ENCODE data around the gene CKMT2. TPM values are rescaled to one million over a fixed set of nuclear protein-coding genes. Genes with fewer than 3 reads are reported as not detected.
A peak's percentile ranks its signal among the peaks of the same experiment; 100 is the strongest.
"Not testable (repeated sequence)": the region's sequence is repeated elsewhere in the genome, so short reads cannot be mapped to it uniquely, and the experiment has no call there.

The CKMT2 gene
- total RNA-seq, 2 donors from 2014 or later, result not detected

GRCh38 chr5:81249240-81249639, 16.1 kb downstream of the CKMT2 start:
- Mint-ChIP-seq H3K4me3 (no peak overlapping the region), H3K9me3 (no peaks in the 10 kb centered on the region), H3K27ac (no peak overlapping the region), H3K4me1 (ENCODE audit: low read depth in 2 of 2) (no peaks in the 10 kb centered on the region), H3K36me3 (no peaks in the 10 kb centered on the region), H3K27me3 (no peaks in the 10 kb centered on the region)
- no peak for ATAC-seq
- no peak for DNase-seq (ENCODE audit: low spot score)

DNA sequence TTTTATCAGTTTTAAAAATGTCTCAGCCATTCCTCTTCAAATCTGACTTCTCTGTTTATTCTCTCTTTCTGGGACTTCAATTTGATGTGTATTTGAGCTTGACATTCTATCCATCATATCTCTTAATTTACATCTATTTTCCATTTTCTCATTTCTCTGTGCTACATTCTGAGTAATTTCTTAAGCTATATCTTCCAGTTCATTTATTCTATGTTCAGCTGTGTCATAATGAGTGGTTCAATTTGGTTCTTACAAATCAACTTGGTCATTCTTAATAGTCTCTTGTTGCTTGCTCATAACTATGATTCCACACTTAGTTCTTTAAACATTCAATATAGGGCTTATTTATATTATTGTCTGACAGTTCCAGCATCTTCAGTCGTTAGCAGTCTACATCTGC, 16.9 kb downstream of the CKMT2 start:
- Mint-ChIP-seq H3K9me3 (no peaks in the 10 kb centered on the region), H3K36me3 (no peaks in the 10 kb centered on the region), H3K27me3 (no peaks in the 10 kb centered on the region), H3K4me1 (ENCODE audit: low read depth in 2 of 2) (no peaks in the 10 kb centered on the region), H3K4me3 (no peak overlapping the region), H3K27ac (no peak overlapping the region)
- no peak for DNase-seq (ENCODE audit: low spot score)
- no peak for ATAC-seq

DNA sequence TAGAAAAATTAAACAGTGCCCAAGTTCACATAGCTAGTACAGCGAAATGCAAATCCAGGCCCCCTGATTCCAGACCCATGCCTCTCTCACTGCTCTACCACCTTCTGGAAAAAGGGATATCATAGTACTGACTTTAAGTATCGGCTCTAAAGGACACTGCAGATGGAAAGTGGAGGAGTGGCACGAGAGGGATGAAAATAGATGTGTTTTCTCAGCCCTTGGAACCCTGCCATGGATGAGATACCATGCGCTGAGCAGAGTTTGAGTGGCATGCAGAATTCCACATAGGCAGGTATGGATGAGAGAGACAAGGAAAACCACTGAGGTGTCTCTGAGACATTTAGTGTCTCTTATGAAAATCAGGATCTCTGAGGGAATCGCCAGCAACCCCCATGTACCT, 18.8 kb downstream of the CKMT2 start:
- no peaks in the 10 kb centered on the region for H3K36me3 Mint-ChIP-seq
- H3K9me3 Mint-ChIP-seq, result no peaks in the 10 kb centered on the region
- H3K27me3 Mint-ChIP-seq, result no peaks in the 10 kb centered on the region
- H3K4me1 Mint-ChIP-seq (ENCODE audit: low read depth in 2 of 2), result no peaks in the 10 kb centered on the region
- ATAC-seq (no peak), DNase-seq (ENCODE audit: low spot score) (no peak)
- H3K4me3 Mint-ChIP-seq, result no peak overlapping the region
- no peak overlapping the region for H3K27ac Mint-ChIP-seq

- ATAC-seq, result no peak
- H3K27me3 Mint-ChIP-seq, result no peaks in the 10 kb centered on the region
- H3K9me3 Mint-ChIP-seq, result no peaks in the 10 kb centered on the region
- H3K27ac Mint-ChIP-seq, result no peak overlapping the region
- no peak overlapping the region for H3K4me3 Mint-ChIP-seq
- no peaks in the 10 kb centered on the region for H3K4me1 Mint-ChIP-seq (ENCODE audit: low read depth in 2 of 2)
- no peak for DNase-seq (ENCODE audit: low spot score)
- H3K36me3 Mint-ChIP-seq, result no peaks in the 10 kb centered on the region
These were observed 19.8 kb downstream of the CKMT2 start for GRCh38 chr5:81252904-81253303.

DNA sequence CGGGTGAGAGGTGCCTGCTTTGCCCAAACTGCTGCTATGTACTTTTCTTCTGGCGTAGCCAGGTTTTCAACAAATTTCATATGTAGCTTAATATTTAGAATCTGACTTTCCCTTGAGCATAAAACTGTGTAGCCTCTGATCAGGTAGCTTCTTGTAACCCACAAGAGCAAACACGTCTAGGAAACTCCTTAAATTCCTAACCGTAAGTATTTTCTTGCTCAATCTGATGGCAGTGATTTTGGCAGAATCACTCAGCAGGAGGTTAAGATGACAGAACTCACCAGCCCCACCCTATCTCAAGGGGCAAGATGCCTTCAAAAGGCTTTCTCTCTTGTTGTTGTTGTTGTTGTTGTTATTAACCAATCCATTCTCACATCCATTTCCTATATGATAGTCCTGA, 20.8 kb downstream of the CKMT2 start:
- Mint-ChIP-seq H3K27me3 (no peaks in the 10 kb centered on the region), H3K4me3 (no peak overlapping the region), H3K9me3 (no peaks in the 10 kb centered on the region), H3K27ac (no peak overlapping the region), H3K36me3 (no peaks in the 10 kb centered on the region), H3K4me1 (ENCODE audit: low read depth in 2 of 2) (no peaks in the 10 kb centered on the region)
- DNase-seq (ENCODE audit: low spot score), result no peak
- no peak for ATAC-seq

GRCh38 chr5:81254886-81255559, 21.9 kb downstream of the CKMT2 start:
- no peak for DNase-seq (ENCODE audit: low spot score)
- H3K4me1 Mint-ChIP-seq (ENCODE audit: low read depth in 2 of 2), result no peaks in the 10 kb centered on the region

DNA sequence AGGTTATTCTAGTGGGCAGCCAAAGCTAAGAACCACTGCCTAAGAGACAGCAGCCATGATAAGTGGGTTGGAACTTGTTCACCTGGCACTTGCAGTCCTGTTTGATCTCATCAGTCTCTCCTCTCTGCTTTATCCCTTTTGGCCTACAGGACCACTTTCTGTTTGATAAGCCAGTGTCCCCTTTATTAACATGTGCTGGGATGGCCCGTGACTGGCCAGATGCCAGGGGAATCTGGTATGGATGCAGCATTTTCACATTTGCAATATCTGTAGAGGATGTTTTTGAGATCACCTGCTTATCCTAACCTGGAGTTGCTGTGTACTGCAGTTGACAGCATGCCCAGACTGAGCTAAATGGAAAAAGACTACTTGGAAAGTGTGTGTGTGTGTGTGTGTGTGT, 23.6 kb downstream of the CKMT2 start:
- ATAC-seq (no peak), DNase-seq (ENCODE audit: low spot score) (no peak)
- Mint-ChIP-seq H3K4me3 (no peak overlapping the region), H3K36me3 (peaks cover 20% of the 10 kb centered on the region), H3K4me1 (ENCODE audit: low read depth in 2 of 2) (no peaks in the 10 kb centered on the region), H3K27ac (no peak overlapping the region), H3K27me3 (no peaks in the 10 kb centered on the region), H3K9me3 (peaks cover 13% of the 10 kb centered on the region)

More at GRCh38 chr5:81254886-81255559, 21.9 kb downstream of the CKMT2 start:
- Mint-ChIP-seq H3K9me3 (peaks cover 4% of the 10 kb centered on the region), H3K27ac (no peak overlapping the region), H3K36me3 (peaks cover 6% of the 10 kb centered on the region), H3K4me3 (no peak overlapping the region), H3K27me3 (no peaks in the 10 kb centered on the region)
- ATAC-seq, result peak in 1 of 2 donors; percentile 45

DNA sequence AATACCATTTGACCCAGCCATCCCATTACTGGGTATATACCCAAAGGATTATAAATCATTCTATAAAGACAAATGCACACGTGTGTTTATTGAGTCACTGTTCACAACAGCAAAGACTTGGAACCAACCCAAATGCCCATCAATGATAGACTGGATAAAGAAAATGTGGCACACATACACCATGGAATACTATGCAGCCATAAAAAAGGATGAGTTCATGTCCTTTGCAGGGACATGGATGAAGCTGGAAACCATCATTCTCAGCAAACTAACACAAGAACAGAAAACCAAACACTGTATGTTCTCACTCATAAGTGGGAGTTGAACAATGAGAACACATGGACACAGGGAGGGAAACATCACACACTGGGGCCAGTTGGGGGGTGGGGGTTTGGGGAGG, 29.7 kb downstream of the CKMT2 start:
- Mint-ChIP-seq H3K36me3 (peaks cover 29% of the 10 kb centered on the region), H3K9me3 (peaks cover 13% of the 10 kb centered on the region), H3K4me1 (ENCODE audit: low read depth in 2 of 2) (peaks cover 9 to 10% of the 10 kb centered on the region in 2 donors)
- H3K4me3 Mint-ChIP-seq; H3K27me3 Mint-ChIP-seq; H3K27ac Mint-ChIP-seq; ATAC-seq; DNase-seq (ENCODE audit: low spot score): not testable (repeated sequence)

GRCh38 chr5:81265101-81265500, 32.0 kb downstream of the CKMT2 start:
- Mint-ChIP-seq H3K4me3 (no peak overlapping the region), H3K27me3 (no peaks in the 10 kb centered on the region), H3K9me3 (peaks cover 8% of the 10 kb centered on the region)

DNA sequence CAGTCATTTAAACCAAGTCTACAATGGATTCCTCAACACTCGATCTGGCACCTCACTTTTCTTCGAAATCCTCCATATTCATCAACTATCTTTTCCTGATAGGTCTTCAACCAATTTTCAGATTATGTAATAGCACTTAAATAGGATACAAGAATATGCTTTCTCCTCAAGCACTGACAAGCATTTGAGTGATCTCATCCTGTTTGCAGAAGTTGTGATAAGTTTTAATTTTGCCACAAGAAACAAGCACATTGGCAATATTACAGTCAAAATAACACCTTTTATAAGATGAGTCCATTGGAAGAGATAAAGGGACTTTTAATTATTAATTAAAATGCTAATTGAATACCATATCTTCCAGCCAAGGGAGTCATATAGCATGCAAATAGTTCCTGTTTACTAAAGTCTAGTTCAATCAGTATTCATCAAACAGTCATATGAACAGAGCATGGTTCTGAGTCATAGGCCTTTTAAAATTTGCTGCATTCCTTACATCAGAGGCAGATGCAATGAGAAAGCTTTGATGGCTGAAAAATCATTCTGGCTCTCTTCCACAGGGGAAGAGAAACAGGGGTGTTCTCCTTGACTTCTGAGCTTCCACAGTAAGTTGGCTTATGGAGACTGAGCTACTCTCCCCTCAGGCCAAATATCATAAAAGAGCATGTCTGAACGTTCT, 35.5 kb downstream of the CKMT2 start:
- Mint-ChIP-seq H3K36me3 (peaks cover 28% of the 10 kb centered on the region), H3K4me3 (no peak overlapping the region), H3K27ac (no peak overlapping the region), H3K9me3 (peaks cover 7% of the 10 kb centered on the region), H3K27me3 (no peaks in the 10 kb centered on the region), H3K4me1 (ENCODE audit: low read depth in 2 of 2) (peaks cover 15 to 17% of the 10 kb centered on the region in 2 donors)
- no peak for ATAC-seq
- DNase-seq (ENCODE audit: low spot score), result no peak

More at GRCh38 chr5:81265101-81265500, 32.0 kb downstream of the CKMT2 start:
- Mint-ChIP-seq H3K27ac (no peak overlapping the region), H3K36me3 (peaks cover 23% of the 10 kb centered on the region), H3K4me1 (ENCODE audit: low read depth in 2 of 2) (peaks cover 13 to 15% of the 10 kb centered on the region in 2 donors)
- ATAC-seq (no peak), DNase-seq (ENCODE audit: low spot score) (no peak)

GRCh38 chr5:81269751-81270393, 36.8 kb downstream of the CKMT2 start:
- Mint-ChIP-seq H3K4me3 (no peak overlapping the region), H3K9me3 (peaks cover 10% of the 10 kb centered on the region), H3K27me3 (no peaks in the 10 kb centered on the region), H3K4me1 (ENCODE audit: low read depth in 2 of 2) (peaks cover 20 to 23% of the 10 kb centered on the region in 2 donors), H3K36me3 (peaks cover 40% of the 10 kb centered on the region), H3K27ac (no peak overlapping the region)
- ATAC-seq, result no peak
- DNase-seq (ENCODE audit: low spot score), result no peak

- peaks cover 10% of the 10 kb centered on the region for H3K9me3 Mint-ChIP-seq
- H3K4me1 Mint-ChIP-seq (ENCODE audit: low read depth in 2 of 2), result peaks cover 20 to 23% of the 10 kb centered on the region in 2 donors
- not testable (repeated sequence) for DNase-seq (ENCODE audit: low spot score); H3K27ac Mint-ChIP-seq; H3K27me3 Mint-ChIP-seq; H3K4me3 Mint-ChIP-seq; ATAC-seq
- H3K36me3 Mint-ChIP-seq, result peaks cover 45% of the 10 kb centered on the region
These were observed 37.4 kb downstream of the CKMT2 start for GRCh38 chr5:81270394-81271027.

- H3K9me3 Mint-ChIP-seq, result peaks cover 5% of the 10 kb centered on the region
- peaks cover 6% of the 10 kb centered on the region for H3K36me3 Mint-ChIP-seq
- no peak for DNase-seq (ENCODE audit: low spot score)
- H3K27me3 Mint-ChIP-seq, result no peaks in the 10 kb centered on the region
- H3K4me3 Mint-ChIP-seq, result no peak overlapping the region
- H3K27ac Mint-ChIP-seq, result no peak overlapping the region
- peaks cover 8 to 27% of the 10 kb centered on the region in 2 donors for H3K4me1 Mint-ChIP-seq (ENCODE audit: low read depth in 2 of 2)
- ATAC-seq, result no peak
These were observed 50.9 kb downstream of the CKMT2 start for GRCh38 chr5:81283976-81284375.

Data from natural killer cell treated with Interleukin-12 subunit alpha and Interleukin-12 subunit beta and Interleukin-15 and Interleukin-18, amount 100 ng/mL, for 72 hours (primary cell).